H9 (cell line): ENCODE results near the gene ERN1. TPM values are rescaled to one million over a fixed set of nuclear protein-coding genes. Genes with fewer than 3 reads are reported as not detected.

Source experiments
- DNase-seq: peaks from one replicate; pipeline ENCODE4 v3.0.0-alpha.2; 2017
- H2AFZ ChIP-seq: one replicate; pipeline ENCODE4 v1.6.1; 2013; ENCODE audit warnings: mild to moderate bottlenecking, low read length, control low read depth, moderate library complexity
- H2AK5ac ChIP-seq: 2 replicates; pipeline ENCODE4 v1.6.1; 2013; ENCODE audit warnings: low read length, control low read depth, mixed read lengths; ENCODE audit not compliant: insufficient read length
- H2BK120ac ChIP-seq: one replicate; pipeline ENCODE4 v1.6.1; 2013; ENCODE audit warnings: low read depth, mild to moderate bottlenecking, low read length, control low read depth, inconsistent platforms; ENCODE audit not compliant: poor library complexity, severe bottlenecking
- H2BK12ac ChIP-seq: 2 replicates; pipeline ENCODE4 v1.6.1; 2013; ENCODE audit warnings: low read length, control low read depth, mixed read lengths, low read depth; ENCODE audit not compliant: insufficient read length
- H2BK15ac ChIP-seq: 2 replicates; pipeline ENCODE4 v1.6.1; 2013; ENCODE audit warnings: low read depth, low read length, control low read depth
- H2BK20ac ChIP-seq: one replicate; pipeline ENCODE4 v1.6.1; 2013; ENCODE audit warnings: low read depth, mild to moderate bottlenecking, low read length, control low read depth, inconsistent platforms; ENCODE audit not compliant: poor library complexity, severe bottlenecking
- H2BK5ac ChIP-seq: 2 replicates; pipeline ENCODE4 v1.6.1; 2013; ENCODE audit warnings: low read length, control low read depth, mixed read lengths; ENCODE audit not compliant: insufficient read length
- H3K14ac ChIP-seq: 2 replicates; pipeline ENCODE4 v1.6.1; 2013; ENCODE audit warnings: low read length, control low read depth; ENCODE audit not compliant: insufficient read depth
- H3K18ac ChIP-seq: 2 replicates; pipeline ENCODE4 v1.6.1; 2013; ENCODE audit warnings: low read depth, mild to moderate bottlenecking, mixed read lengths, low read length, control low read depth; ENCODE audit not compliant: insufficient read length
- H3K23ac ChIP-seq: 2 replicates; pipeline ENCODE4 v1.6.1; 2013; ENCODE audit warnings: low read length, control low read depth, mixed read lengths, low read depth; ENCODE audit not compliant: insufficient read length
- H3K23me2 ChIP-seq: 2 replicates; pipeline ENCODE4 v1.6.1; 2013; ENCODE audit warnings: low read depth, mild to moderate bottlenecking, mixed read lengths, low read length, control low read depth; ENCODE audit not compliant: insufficient read length, poor library complexity, severe bottlenecking
- H3K27ac ChIP-seq: 2 replicates; pipeline ENCODE4 v1.5.1; 2013; ENCODE audit warnings: low read length, control low read depth, mixed read lengths, low read depth; ENCODE audit not compliant: insufficient read length
- H3K27me3 ChIP-seq: 2 replicates; pipeline ENCODE4 v1.6.1; 2013; ENCODE audit warnings: low read length, control low read depth, inconsistent platforms; ENCODE audit not compliant: insufficient read depth
- H3K4ac ChIP-seq: 2 replicates; pipeline ENCODE4 v1.6.1; 2013; ENCODE audit warnings: low read depth, mild to moderate bottlenecking, control low read depth, inconsistent platforms, low read length, moderate library complexity
- H3K4me1 ChIP-seq: 2 replicates; pipeline ENCODE4 v1.6.1; 2013; ENCODE audit warnings: low read length, control low read depth, inconsistent platforms; ENCODE audit not compliant: insufficient read depth
- H3K4me2 ChIP-seq: 2 replicates; pipeline ENCODE4 v1.6.1; 2013; ENCODE audit warnings: low read length, control low read depth, mixed read lengths; ENCODE audit not compliant: insufficient read length, insufficient read depth
- H3K56ac ChIP-seq: 2 replicates; pipeline ENCODE4 v1.6.1; 2013; ENCODE audit warnings: low read depth, mild to moderate bottlenecking, mixed read lengths, low read length, control low read depth; ENCODE audit not compliant: insufficient read length
- H3K79me1 ChIP-seq: 2 replicates; pipeline ENCODE4 v1.6.1; 2013; ENCODE audit warnings: low read depth, mild to moderate bottlenecking, moderate library complexity, low read length, control low read depth, inconsistent platforms; ENCODE audit not compliant: insufficient read depth, poor library complexity, severe bottlenecking
- H3K79me2 ChIP-seq: 2 replicates; pipeline ENCODE4 v1.6.1; 2013; ENCODE audit warnings: low read length, control low read depth, inconsistent platforms; ENCODE audit not compliant: insufficient read depth
- H3K9ac ChIP-seq: 2 replicates; pipeline ENCODE4 v1.6.1; 2013; ENCODE audit warnings: low read length, control low read depth, mixed read lengths; ENCODE audit not compliant: insufficient read length; ENCODE audit errors: extremely low read depth
- H3K9me3 ChIP-seq: one replicate; pipeline ENCODE4 v1.6.1; 2013; ENCODE audit warnings: low read depth, low read length, inconsistent platforms; ENCODE audit not compliant: control insufficient read depth
- H3T11ph ChIP-seq: one replicate; pipeline ENCODE4 v1.6.1; 2013; ENCODE audit warnings: mild to moderate bottlenecking, low read length, control low read depth, inconsistent platforms
- H4K20me1 ChIP-seq: one replicate; pipeline ENCODE4 v1.6.1; 2013; ENCODE audit not compliant: control insufficient read depth, insufficient read length, insufficient read depth
- H4K5ac ChIP-seq: 2 replicates; pipeline ENCODE4 v1.6.1; 2013; ENCODE audit warnings: low read depth, mild to moderate bottlenecking, mixed read lengths, low read length, control low read depth; ENCODE audit not compliant: insufficient read length
- H4K8ac ChIP-seq: replicated peaks from 2 replicates; pipeline ENCODE4 v1.6.1; 2013; ENCODE audit warnings: low read length, control low read depth, mixed read lengths, low read depth; ENCODE audit not compliant: insufficient read length
- H4K91ac ChIP-seq: 2 replicates; pipeline ENCODE4 v1.6.1; 2013; ENCODE audit warnings: low read depth, mild to moderate bottlenecking, moderate library complexity, mixed read lengths, low read length, control low read depth; ENCODE audit not compliant: insufficient read length
- H3K27ac Mint-ChIP-seq, 3 experiments: 2 replicates in 2 of 3; 3 replicates in 1 of 3; pipeline ENCODE4 v1.8.0; 2020 to 2021; ENCODE audit warnings: mixed read lengths in 3 of 3, mild to moderate bottlenecking in 1 of 3, moderate library complexity in 1 of 3
- H3K27me3 Mint-ChIP-seq: 2 replicates; pipeline ENCODE4 v1.8.0; 2021; ENCODE audit warnings: low read depth, mild to moderate bottlenecking, moderate library complexity, mixed read lengths
- H3K36me3 Mint-ChIP-seq, 3 experiments: 2 replicates in 2 of 3; 3 replicates in 1 of 3; pipeline ENCODE4 v1.8.0; 2020 to 2021; ENCODE audit warnings: low read depth in 3 of 3, mixed read lengths in 3 of 3; ENCODE audit not compliant: insufficient read depth in 1 of 3
- H3K4me1 Mint-ChIP-seq, 2 experiments: 2 replicates each; pipeline ENCODE4 v1.8.0; 2020; ENCODE audit warnings: mixed read lengths in 2 of 2
- H3K4me3 Mint-ChIP-seq, 2 experiments: 2 replicates in 1 of 2; 3 replicates in 1 of 2; pipeline ENCODE4 v1.8.0; 2020 to 2021; ENCODE audit warnings: mild to moderate bottlenecking in 2 of 2, mixed read lengths in 2 of 2, moderate library complexity in 1 of 2
- H3K9me3 Mint-ChIP-seq, 2 experiments: 2 replicates in 1 of 2; 3 replicates in 1 of 2; pipeline ENCODE4 v1.8.0; 2020; ENCODE audit warnings: mild to moderate bottlenecking in 2 of 2, mixed read lengths in 2 of 2, moderate library complexity in 1 of 2
- WGBS: extraction: QIAGEN DNeasy Blood & Tissue Kit; methylation state at CpG from one replicate; pipeline ENCODE4 v1.1.7; 2013; ENCODE audit warnings: missing lambda C conversion rate, low lambda C conversion rate, mixed read lengths; ENCODE audit not compliant: insufficient read length; ENCODE audit errors: extremely low coverage; 5-methylcytosine and 5-hydroxymethylcytosine counted together
- total RNA-seq: library from RNA; stranded (reverse); gene quantifications from 2 replicates; pipeline ENCODE4 v1.2.1, GENCODE V29; 2021
- TF ChIP-seq, protein P1 (sequence below): fragments of 200-600 bp; sonication (generic); conservative IDR thresholded peaks from 3 replicates; pipeline ENCODE4 v1.8.0; 2021; ENCODE audit warnings: antibody characterized with exemption, mild to moderate bottlenecking

Gene ERN1
- total RNA-seq, 1 experiment from 2014 or later: 5.0 TPM

GRCh38 chr17:63996430-63997182 lies 133.3 kb downstream of the ERN1 start:
- WGBS: no CpG with 5 or more reads among the region's 11 CpGs
- no peak overlapping the region for H2AFZ ChIP-seq
- no peak overlapping the region for H2BK15ac ChIP-seq
- H3K79me1 ChIP-seq: no peaks in the 10 kb centered on the region
- no peak overlapping the region for H2BK12ac ChIP-seq
- H3K4ac ChIP-seq: no peak overlapping the region
- no peaks in the 10 kb centered on the region for H3K79me2 ChIP-seq
- no peak overlapping the region for H2AK5ac ChIP-seq
- H3K18ac ChIP-seq: no peak overlapping the region
- no peak overlapping the region for H2BK20ac ChIP-seq
- H4K5ac ChIP-seq: no peak overlapping the region
- peak overlapping the region in 1 of 2 experiments; percentile 91; a peak in 1 of 5 replicates for H3K4me3 Mint-ChIP-seq
- no peak overlapping the region for H2BK5ac ChIP-seq
- no peaks in the 10 kb centered on the region for H3K9me3 ChIP-seq
- peaks cover 11% of the 10 kb centered on the region for H3K23me2 ChIP-seq
- peak overlapping the region; percentile 79 for H3K4me2 ChIP-seq
- no peak overlapping the region for H3K27ac ChIP-seq
- H3K4me1 Mint-ChIP-seq: peaks cover 3 to 15% of the 10 kb centered on the region in 2 experiments
- H3K14ac ChIP-seq: no peak overlapping the region
- H3K4me1 ChIP-seq: 0 out of 2 replicates have a peak, but pooled peaks cover 3% of the 10 kb centered on the region
- no peak overlapping the region for H4K91ac ChIP-seq
- no peak overlapping the region for H3K23ac ChIP-seq
- H3T11ph ChIP-seq: no peak overlapping the region
- H3K56ac ChIP-seq: no peak overlapping the region
- DNase-seq: peak; percentile 27
- no peak overlapping the region for H3K27ac Mint-ChIP-seq
- no peak overlapping the region for H2BK120ac ChIP-seq
- H3K36me3 Mint-ChIP-seq: 0 out of 7 replicates have a peak, but pooled peaks cover 0 to 2% (median 0%) of the 10 kb centered on the region in 3 experiments
- no peaks in the 10 kb centered on the region; a peak in 1 of 5 replicates for H3K9me3 Mint-ChIP-seq
- no peaks in the 10 kb centered on the region for H4K20me1 ChIP-seq
- peaks cover 6% of the 10 kb centered on the region; the same call in 1 of the 2 replicates for H3K27me3 ChIP-seq
- no peak overlapping the region for H3K9ac ChIP-seq
- no peak overlapping the region for H4K8ac ChIP-seq
- H3K27me3 Mint-ChIP-seq: peaks cover 71% of the 10 kb centered on the region
- TF ChIP-seq, protein P1, sequence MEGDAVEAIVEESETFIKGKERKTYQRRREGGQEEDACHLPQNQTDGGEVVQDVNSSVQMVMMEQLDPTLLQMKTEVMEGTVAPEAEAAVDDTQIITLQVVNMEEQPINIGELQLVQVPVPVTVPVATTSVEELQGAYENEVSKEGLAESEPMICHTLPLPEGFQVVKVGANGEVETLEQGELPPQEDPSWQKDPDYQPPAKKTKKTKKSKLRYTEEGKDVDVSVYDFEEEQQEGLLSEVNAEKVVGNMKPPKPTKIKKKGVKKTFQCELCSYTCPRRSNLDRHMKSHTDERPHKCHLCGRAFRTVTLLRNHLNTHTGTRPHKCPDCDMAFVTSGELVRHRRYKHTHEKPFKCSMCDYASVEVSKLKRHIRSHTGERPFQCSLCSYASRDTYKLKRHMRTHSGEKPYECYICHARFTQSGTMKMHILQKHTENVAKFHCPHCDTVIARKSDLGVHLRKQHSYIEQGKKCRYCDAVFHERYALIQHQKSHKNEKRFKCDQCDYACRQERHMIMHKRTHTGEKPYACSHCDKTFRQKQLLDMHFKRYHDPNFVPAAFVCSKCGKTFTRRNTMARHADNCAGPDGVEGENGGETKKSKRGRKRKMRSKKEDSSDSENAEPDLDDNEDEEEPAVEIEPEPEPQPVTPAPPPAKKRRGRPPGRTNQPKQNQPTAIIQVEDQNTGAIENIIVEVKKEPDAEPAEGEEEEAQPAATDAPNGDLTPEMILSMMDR: no peak
